Omental fat pad (tissue), 4 donors: ENCODE data around the gene DMKN. TPM values are rescaled to one million over a fixed set of nuclear protein-coding genes. Genes with fewer than 3 reads are reported as not detected.

Experiments used
- ATAC-seq: fragments of 150-250 bp; one replicate; pipeline ENCODE4 v1.9.1; 2016; ENCODE audit warnings: mild to moderate bottlenecking, moderate library complexity; ENCODE audit not compliant: low FRiP score
- DNase-seq: peaks from one replicate; pipeline ENCODE4 v3.0.0-alpha.2; 2019; ENCODE audit warnings: low spot score
- total RNA-seq, 4 donors: library from RNA; depleted of rRNA; stranded (reverse); fragments of >200 nt; gene quantifications; one replicate each; pipeline ENCODE4 v1.1.0, GENCODE V29; 2016
- TF ChIP-seq, protein P1 (sequence below), 3 donors: fragments of 450-650 bp; IDR thresholded peaks; one replicate each; pipeline ENCODE4 v1.5.1; 2016 to 2017; ENCODE audit warnings: antibody characterized with exemption in 3 of 3, mild to moderate bottlenecking in 3 of 3, moderate library complexity in 2 of 3

DMKN gene
- total RNA-seq, 4 donors from 2014 or later = 2.8 to 48.9 (median 33.8) TPM

DNA sequence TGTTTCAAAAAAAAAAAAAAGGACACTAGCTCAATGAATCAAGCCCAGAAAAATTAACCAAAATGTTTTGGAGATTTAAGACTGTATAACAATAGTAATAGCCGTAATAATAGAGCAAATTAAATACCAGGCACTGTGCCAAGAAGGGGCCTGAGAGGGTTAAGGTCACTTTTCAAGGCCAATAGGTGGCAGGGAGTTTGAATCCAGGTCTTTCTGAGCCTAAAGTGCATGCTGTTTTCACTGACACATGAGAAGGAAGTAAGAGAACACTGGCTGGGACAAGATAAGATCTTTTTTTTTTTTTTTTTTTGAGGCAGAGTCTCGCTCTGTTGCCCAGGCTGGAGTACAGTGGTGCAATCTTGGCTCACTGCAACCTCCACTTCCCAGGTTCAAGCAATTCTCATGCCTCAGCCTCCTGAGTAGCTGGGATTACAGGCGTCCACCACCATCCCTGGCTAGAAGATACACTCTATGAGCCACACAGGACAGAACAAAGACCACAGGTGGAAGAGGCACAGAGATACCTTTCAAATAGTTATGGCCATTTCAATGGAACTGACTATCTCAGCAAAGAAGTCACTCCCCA lies 57.7 kb downstream of the DMKN start:
- DNase-seq (no peak), ATAC-seq (no peak)
- TF ChIP-seq, protein P1, sequence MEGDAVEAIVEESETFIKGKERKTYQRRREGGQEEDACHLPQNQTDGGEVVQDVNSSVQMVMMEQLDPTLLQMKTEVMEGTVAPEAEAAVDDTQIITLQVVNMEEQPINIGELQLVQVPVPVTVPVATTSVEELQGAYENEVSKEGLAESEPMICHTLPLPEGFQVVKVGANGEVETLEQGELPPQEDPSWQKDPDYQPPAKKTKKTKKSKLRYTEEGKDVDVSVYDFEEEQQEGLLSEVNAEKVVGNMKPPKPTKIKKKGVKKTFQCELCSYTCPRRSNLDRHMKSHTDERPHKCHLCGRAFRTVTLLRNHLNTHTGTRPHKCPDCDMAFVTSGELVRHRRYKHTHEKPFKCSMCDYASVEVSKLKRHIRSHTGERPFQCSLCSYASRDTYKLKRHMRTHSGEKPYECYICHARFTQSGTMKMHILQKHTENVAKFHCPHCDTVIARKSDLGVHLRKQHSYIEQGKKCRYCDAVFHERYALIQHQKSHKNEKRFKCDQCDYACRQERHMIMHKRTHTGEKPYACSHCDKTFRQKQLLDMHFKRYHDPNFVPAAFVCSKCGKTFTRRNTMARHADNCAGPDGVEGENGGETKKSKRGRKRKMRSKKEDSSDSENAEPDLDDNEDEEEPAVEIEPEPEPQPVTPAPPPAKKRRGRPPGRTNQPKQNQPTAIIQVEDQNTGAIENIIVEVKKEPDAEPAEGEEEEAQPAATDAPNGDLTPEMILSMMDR (IDR thresholded peaks at IDR 0.05) = no peak

DNA sequence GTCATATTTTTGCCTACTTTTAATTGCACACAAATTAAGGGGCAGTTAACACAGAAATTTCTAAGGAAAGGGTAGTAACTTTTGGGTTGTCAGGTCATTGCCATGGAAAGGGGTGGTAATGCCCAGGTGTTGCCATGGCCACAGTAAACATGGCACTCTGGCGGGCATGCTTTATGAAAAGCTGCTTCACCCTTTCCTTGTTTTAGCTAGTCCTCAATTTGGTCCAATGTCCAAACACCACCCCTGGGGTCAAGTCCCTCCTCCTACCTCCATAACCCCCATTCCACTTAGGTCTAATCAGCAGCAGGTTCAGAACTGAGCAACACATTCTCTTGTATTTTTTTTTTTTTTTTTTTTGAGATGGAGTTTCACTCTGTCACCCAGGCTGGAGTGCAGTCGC lies 58.8 kb downstream of the DMKN start:
- TF ChIP-seq, protein P1 (IDR thresholded peaks at IDR 0.05) = no peak
- no peak for DNase-seq
- ATAC-seq = no peak

GRCh38 chr19:35451338-35452096 lies 61.9 kb downstream of the DMKN start:
- DNase-seq = no peak
- TF ChIP-seq, protein P1 (IDR thresholded peaks at IDR 0.05) = no peak
- no peak for ATAC-seq

GRCh38 chr19:35449359-35450043 lies 63.9 kb downstream of the DMKN start:
- TF ChIP-seq, protein P1 (IDR thresholded peaks at IDR 0.05) = peak in 1 of 3 donors; percentile 2
- peak; percentile 24 for ATAC-seq
- DNase-seq = no peak

DNA sequence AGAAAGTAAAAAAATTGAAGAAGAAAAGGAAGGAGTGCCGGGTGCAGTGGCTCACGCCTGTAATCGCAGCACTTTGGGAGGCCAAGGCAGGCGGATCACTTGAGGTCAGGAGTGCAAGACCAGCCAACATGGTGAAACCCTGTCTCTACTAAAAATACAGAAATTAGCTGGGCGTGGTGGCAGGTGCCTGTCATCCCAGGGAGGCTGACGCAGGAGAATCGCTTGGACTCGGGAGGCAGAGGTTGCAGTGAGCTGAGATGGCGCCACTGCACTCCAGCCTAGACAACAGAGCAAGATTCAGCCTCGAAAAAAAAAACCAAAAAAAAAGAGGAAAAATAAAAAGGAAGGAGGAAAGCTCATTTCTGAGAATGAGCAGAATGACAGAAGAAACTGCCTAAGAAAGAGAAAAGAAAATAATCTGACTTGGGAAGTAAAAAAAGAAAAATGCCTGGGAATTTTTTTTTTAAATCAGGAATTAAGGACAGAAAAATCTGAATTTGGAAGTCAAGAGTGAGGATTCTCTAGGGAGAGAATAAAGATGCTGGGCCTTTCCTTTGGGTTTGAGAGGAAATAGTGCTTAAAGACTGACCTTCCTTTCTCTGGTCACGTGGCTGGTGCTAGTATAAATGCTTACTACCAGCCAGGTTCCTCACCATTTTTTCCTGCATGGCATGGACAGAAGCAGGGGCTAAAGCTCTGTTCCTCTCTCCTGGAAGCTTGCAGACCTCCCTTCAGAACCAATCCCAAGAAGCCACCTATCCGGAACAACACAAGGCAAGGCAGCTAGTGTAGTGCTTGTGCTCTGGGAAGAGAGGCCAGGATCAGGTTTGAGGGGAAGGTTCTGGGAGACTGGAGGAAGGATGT lies 65.6 kb downstream of the DMKN start, which contains the start of gene FFAR2:
TSS of gene FFAR2 (plus strand) at position 652 of the 864 bp plus-strand sequence. CDS start 1,458 bp downstream, outside the sequence.
- TF ChIP-seq, protein P1 (IDR thresholded peaks at IDR 0.05) = no peak
- DNase-seq = no peak
- no peak for ATAC-seq

Other genes starting within 250 kb of the DMKN start
- gene USF2, start 244.7 kb downstream of the DMKN start, total RNA-seq = 100 to 1,000 TPM in 2 of 4 donors, 10 to 100 TPM in 2; 67.0 to 106 (median 92.0) TPM
- gene HAMP, start 231.1 kb downstream of the DMKN start, total RNA-seq = 1 to 10 TPM in 1 of 4 donors, not detected in 3; 1.3 TPM
- gene MAG, start 221.5 kb downstream of the DMKN start, total RNA-seq = not detected
- gene CD22, start 184.5 kb downstream of the DMKN start, total RNA-seq = 1 to 10 TPM; 1.3 to 5.8 (median 2.7) TPM
- not detected for gene FFAR1, start 165.7 kb downstream of the DMKN start, total RNA-seq
- 1 to 10 TPM in 3 of 4 donors, under 1 TPM in 1; 0.95 to 5.5 (median 2.2) TPM for gene FFAR3, start 155.2 kb downstream of the DMKN start, total RNA-seq
- under 1 TPM in 2 of 4 donors, not detected in 2; 0.37 to 0.79 TPM for gene GPR42, start 142.6 kb downstream of the DMKN start, total RNA-seq
- 1 to 10 TPM in 1 of 4 donors, under 1 TPM in 3; 0.46 to 4.4 (median 0.80) TPM for gene FFAR2, start 65.4 kb downstream of the DMKN start, total RNA-seq
- not detected for gene KRTDAP, start 23.2 kb downstream of the DMKN start, total RNA-seq
- gene SBSN, start 14.7 kb upstream of the DMKN start, total RNA-seq = under 1 TPM in 1 of 4 donors, not detected in 3; 0.93 TPM
- gene GAPDHS, start 19.8 kb upstream of the DMKN start, total RNA-seq = not detected
- 100 to 1,000 TPM in 1 of 4 donors, 10 to 100 TPM in 3; 67.1 to 114 (median 74.5) TPM for gene TMEM147, start 32.0 kb upstream of the DMKN start, total RNA-seq
- not detected for gene ATP4A, start 50.0 kb upstream of the DMKN start, total RNA-seq
- not detected for gene PMIS2, start 72.5 kb upstream of the DMKN start, total RNA-seq
- gene HAUS5, start 99.1 kb upstream of the DMKN start, total RNA-seq = 1 to 10 TPM; 4.0 to 7.3 (median 5.1) TPM
- 10 to 100 TPM; 35.0 to 41.7 (median 39.6) TPM for gene RBM42, start 115.4 kb upstream of the DMKN start, total RNA-seq
- under 1 TPM in 2 of 4 donors, not detected in 2; 0.65 to 0.82 TPM for gene ETV2, start 128.1 kb upstream of the DMKN start, total RNA-seq
- gene COX6B1, start 134.7 kb upstream of the DMKN start, total RNA-seq = 100 to 1,000 TPM; 391 to 611 (median 538) TPM
- under 1 TPM in 1 of 4 donors, not detected in 3; 0.44 TPM for gene UPK1A, start 152.9 kb upstream of the DMKN start, total RNA-seq
- under 1 TPM in 2 of 4 donors, not detected in 2; 0.47 to 0.72 TPM for gene ZBTB32, start 190.9 kb upstream of the DMKN start, total RNA-seq
- 10 to 100 TPM; 11.5 to 28.7 (median 19.8) TPM for gene KMT2B, start 204.4 kb upstream of the DMKN start, total RNA-seq
- gene IGFLR1, start 228.8 kb upstream of the DMKN start, total RNA-seq = 10 to 100 TPM in 2 of 4 donors, 1 to 10 TPM in 2; 5.8 to 14.8 (median 10.1) TPM
- 10 to 100 TPM; 18.4 to 23.8 (median 22.9) TPM for gene U2AF1L4, start 231.8 kb upstream of the DMKN start, total RNA-seq
- gene PSENEN, start 232.0 kb upstream of the DMKN start, total RNA-seq = 10 to 100 TPM; 28.1 to 58.6 (median 37.9) TPM
- 10 to 100 TPM; 11.3 to 18.3 (median 15.6) TPM for gene LIN37, start 234.9 kb upstream of the DMKN start, total RNA-seq
- gene HSPB6, start 243.4 kb upstream of the DMKN start, total RNA-seq = 100 to 1,000 TPM; 107 to 203 (median 128) TPM
- gene PROSER3, start 244.5 kb upstream of the DMKN start, total RNA-seq = 1 to 10 TPM; 3.7 to 7.5 (median 5.3) TPM